ENCODE results near the gene GPR31. TPM values are rescaled to one million over a fixed set of nuclear protein-coding genes. Genes with fewer than 3 reads are reported as not detected.
"Not testable (repeated sequence)": the region's sequence is repeated elsewhere in the genome, so short reads cannot be mapped to it uniquely, and the experiment has no call there.

Gene GPR31
- total and polyA plus RNA-seq, 2 donors (not counting 1 experiment from before 2014, with no cell fraction given), result not detected

DNA sequence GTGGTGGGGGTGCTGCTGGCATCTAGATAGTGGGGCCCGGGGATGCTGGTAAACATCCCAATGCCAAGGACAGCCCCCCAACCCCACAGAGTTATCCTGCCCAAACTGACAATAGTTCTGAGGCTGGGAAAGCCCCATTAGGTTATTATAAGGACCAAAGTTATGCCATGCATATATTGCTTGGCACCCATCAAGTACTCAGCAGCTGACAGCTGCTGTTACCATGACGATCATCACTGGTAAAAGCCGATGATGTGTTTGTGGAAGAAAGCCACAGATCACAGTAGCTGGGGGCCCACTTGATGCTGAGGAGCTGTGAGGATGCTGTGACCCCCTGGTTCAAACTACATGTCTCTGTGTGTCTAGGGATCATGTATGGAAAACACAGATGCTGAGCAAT is 27.3 kb upstream of the GPR31 start:
- H3K9ac ChIP-seq (ENCODE audit: insufficient read depth, low read length); H3K9me3 ChIP-seq (ENCODE audit: control insufficient read depth, insufficient read depth, low read depth, low read length): not testable (repeated sequence)

DNA sequence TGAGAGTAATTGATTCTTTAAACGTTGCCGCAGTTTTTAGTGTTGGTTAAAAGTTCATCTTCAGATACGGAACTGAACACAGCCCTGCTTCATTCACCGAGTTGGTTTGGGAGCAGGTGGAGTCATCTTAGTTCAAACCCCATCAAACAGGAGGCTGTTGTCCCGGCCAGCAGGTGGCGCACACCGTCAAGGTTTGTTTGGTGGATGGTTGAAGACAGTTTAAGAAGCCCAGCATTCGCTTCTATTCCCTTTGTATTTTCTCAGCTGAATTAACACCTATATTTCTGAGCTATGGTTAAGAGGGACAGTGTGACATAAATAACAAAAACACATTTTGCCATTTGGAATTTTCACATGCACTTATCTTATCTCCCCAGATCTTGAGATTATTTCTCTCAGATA is 25.1 kb upstream of the GPR31 start:
- not testable (repeated sequence) for H3K27me3 ChIP-seq (ENCODE audit: control insufficient read depth, insufficient read depth, low read length); H3K4me2 ChIP-seq (ENCODE audit: extremely low read depth, insufficient read depth, low read length); H4K20me1 ChIP-seq (ENCODE audit: control insufficient read depth, extremely low read depth, insufficient read depth, low read length); H3K4me3 ChIP-seq (replicated peaks in 1 of 4; ENCODE audit: control extremely low read depth in 1 of 4, insufficient read depth in 1 of 4, low read depth in 3 of 4, low read length in 4 of 4); H3K9me3 ChIP-seq (ENCODE audit: control insufficient read depth, insufficient read depth, low read depth, low read length); H3K36me3 ChIP-seq (ENCODE audit: control insufficient read depth, insufficient read depth, low read length); H3K9ac ChIP-seq (ENCODE audit: insufficient read depth, low read length); H2AFZ ChIP-seq (ENCODE audit: low read length); H3K27ac ChIP-seq (ENCODE audit: insufficient read depth, low read length); H3K79me2 ChIP-seq (ENCODE audit: control insufficient read depth, insufficient read depth, low read length); H3K4me1 ChIP-seq (ENCODE audit: control insufficient read depth, extremely low read depth, insufficient read depth, low read length); DNase-seq (ENCODE audit: low read depth in 2 of 2)

More for the DNA sequence above, 27.3 kb upstream of the GPR31 start:
- H3K27me3 ChIP-seq (ENCODE audit: control insufficient read depth, insufficient read depth, low read length); H3K4me1 ChIP-seq (ENCODE audit: control insufficient read depth, extremely low read depth, insufficient read depth, low read length); H3K4me3 ChIP-seq (replicated peaks in 1 of 4; ENCODE audit: control extremely low read depth in 1 of 4, insufficient read depth in 1 of 4, low read depth in 3 of 4, low read length in 4 of 4); H3K27ac ChIP-seq (ENCODE audit: insufficient read depth, low read length); H4K20me1 ChIP-seq (ENCODE audit: control insufficient read depth, extremely low read depth, insufficient read depth, low read length); H2AFZ ChIP-seq (ENCODE audit: low read length); H3K4me2 ChIP-seq (ENCODE audit: extremely low read depth, insufficient read depth, low read length); DNase-seq (ENCODE audit: low read depth in 2 of 2); H3K36me3 ChIP-seq (ENCODE audit: control insufficient read depth, insufficient read depth, low read length); H3K79me2 ChIP-seq (ENCODE audit: control insufficient read depth, insufficient read depth, low read length): not testable (repeated sequence)

DNA sequence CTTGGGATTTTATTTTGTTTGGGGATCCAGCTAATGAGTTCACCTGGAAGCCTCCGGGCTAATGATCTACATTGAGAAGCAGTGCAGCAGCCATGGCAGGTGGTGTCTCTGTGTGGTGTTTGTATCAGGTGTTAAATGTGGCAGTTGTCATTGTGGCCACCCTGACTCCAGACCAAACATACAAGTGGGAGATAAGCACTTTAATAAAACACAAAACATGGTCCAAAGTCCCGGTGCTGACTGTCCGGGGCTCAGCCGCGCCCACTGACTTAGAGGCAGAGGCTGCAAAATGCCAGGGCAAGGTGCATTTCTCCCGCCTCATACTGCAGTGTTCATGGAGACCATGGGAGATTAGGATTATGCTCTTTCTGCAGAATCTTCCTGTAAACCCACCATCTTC is 23.6 kb upstream of the GPR31 start:
- not testable (repeated sequence) for H3K36me3 ChIP-seq (ENCODE audit: control insufficient read depth, insufficient read depth, low read length); H3K4me3 ChIP-seq (replicated peaks in 1 of 4; ENCODE audit: control extremely low read depth in 1 of 4, insufficient read depth in 1 of 4, low read depth in 3 of 4, low read length in 4 of 4)

DNA sequence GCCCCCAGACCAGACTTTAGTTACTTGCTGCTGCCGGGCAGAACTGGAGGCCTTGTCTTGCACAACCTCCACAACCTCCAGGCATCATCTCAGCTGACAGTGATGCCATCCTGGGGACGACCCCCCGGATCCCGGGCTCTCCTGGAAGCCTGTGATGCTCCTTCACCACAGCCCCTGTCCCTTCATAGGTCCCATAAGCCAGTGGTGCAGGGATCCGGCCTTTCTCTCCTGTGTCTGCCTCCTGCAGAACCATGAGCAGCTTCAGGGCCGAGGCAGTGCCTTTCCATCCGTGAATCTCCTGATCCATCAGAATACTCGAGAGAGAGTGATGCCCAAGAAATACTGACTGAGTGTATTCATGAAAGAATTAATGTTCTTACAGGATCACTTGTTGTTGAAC is 22.3 kb upstream of the GPR31 start:
- not testable (repeated sequence) for H3K9ac ChIP-seq (ENCODE audit: insufficient read depth, low read length); H3K4me3 ChIP-seq (replicated peaks in 1 of 4; ENCODE audit: control extremely low read depth in 1 of 4, insufficient read depth in 1 of 4, low read depth in 3 of 4, low read length in 4 of 4); H3K4me2 ChIP-seq (ENCODE audit: extremely low read depth, insufficient read depth, low read length); H4K20me1 ChIP-seq (ENCODE audit: control insufficient read depth, extremely low read depth, insufficient read depth, low read length); H3K79me2 ChIP-seq (ENCODE audit: control insufficient read depth, insufficient read depth, low read length); H3K27me3 ChIP-seq (ENCODE audit: control insufficient read depth, insufficient read depth, low read length); H3K9me3 ChIP-seq (ENCODE audit: control insufficient read depth, insufficient read depth, low read depth, low read length); H3K36me3 ChIP-seq (ENCODE audit: control insufficient read depth, insufficient read depth, low read length); DNase-seq (ENCODE audit: low read depth in 2 of 2); H2AFZ ChIP-seq (ENCODE audit: low read length); H3K4me1 ChIP-seq (ENCODE audit: control insufficient read depth, extremely low read depth, insufficient read depth, low read length); H3K27ac ChIP-seq (ENCODE audit: insufficient read depth, low read length)

More for the DNA sequence above, 23.6 kb upstream of the GPR31 start:
- H3K27ac ChIP-seq (ENCODE audit: insufficient read depth, low read length); H4K20me1 ChIP-seq (ENCODE audit: control insufficient read depth, extremely low read depth, insufficient read depth, low read length); DNase-seq (ENCODE audit: low read depth in 2 of 2); H3K27me3 ChIP-seq (ENCODE audit: control insufficient read depth, insufficient read depth, low read length); H3K9me3 ChIP-seq (ENCODE audit: control insufficient read depth, insufficient read depth, low read depth, low read length); H3K79me2 ChIP-seq (ENCODE audit: control insufficient read depth, insufficient read depth, low read length); H3K4me2 ChIP-seq (ENCODE audit: extremely low read depth, insufficient read depth, low read length); H3K9ac ChIP-seq (ENCODE audit: insufficient read depth, low read length); H2AFZ ChIP-seq (ENCODE audit: low read length); H3K4me1 ChIP-seq (ENCODE audit: control insufficient read depth, extremely low read depth, insufficient read depth, low read length): not testable (repeated sequence)

DNA sequence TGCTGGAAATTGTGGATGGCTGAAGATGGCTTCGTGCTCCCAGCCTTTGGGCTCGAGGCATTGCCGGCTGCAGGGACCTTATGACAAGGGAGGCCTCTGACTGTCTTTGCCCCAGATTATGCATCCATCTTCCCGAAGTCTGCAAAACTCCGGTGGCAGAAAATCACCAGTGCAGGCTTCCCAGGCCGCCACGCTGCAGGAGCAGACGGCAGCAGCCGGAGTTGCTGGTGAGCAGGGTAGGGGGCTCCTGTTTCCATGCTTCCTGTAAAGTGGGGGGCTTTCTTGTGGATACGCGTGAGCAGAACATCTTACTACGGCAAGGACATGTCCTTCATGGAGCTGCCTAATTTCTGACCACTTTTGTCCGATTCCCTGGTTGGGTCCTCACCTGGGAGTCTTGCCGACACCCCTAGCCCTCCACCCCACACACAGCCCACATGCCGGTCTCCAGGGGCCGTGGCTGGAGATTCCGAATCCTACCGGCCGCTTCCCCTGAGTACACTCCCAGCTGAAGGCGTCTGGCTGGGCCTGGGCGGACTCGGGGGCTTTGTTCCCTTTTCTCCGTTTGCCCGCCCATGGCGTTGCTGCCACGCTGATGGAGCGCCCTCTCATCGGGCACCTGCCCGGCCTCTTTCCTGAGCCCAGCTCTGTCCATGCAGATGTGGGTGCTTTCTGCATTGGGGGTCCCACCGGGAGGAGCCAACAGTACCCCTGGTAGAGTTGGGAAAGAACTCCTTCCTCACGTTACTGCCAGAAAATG is 21.3 kb upstream of the GPR31 start:
- not testable (repeated sequence) for H3K27me3 ChIP-seq (ENCODE audit: control insufficient read depth, insufficient read depth, low read length); H3K9ac ChIP-seq (ENCODE audit: insufficient read depth, low read length); H3K4me3 ChIP-seq (replicated peaks in 1 of 4; ENCODE audit: control extremely low read depth in 1 of 4, insufficient read depth in 1 of 4, low read depth in 3 of 4, low read length in 4 of 4); H3K4me2 ChIP-seq (ENCODE audit: extremely low read depth, insufficient read depth, low read length); H3K36me3 ChIP-seq (ENCODE audit: control insufficient read depth, insufficient read depth, low read length); H3K79me2 ChIP-seq (ENCODE audit: control insufficient read depth, insufficient read depth, low read length); H4K20me1 ChIP-seq (ENCODE audit: control insufficient read depth, extremely low read depth, insufficient read depth, low read length); H3K27ac ChIP-seq (ENCODE audit: insufficient read depth, low read length); H3K9me3 ChIP-seq (ENCODE audit: control insufficient read depth, insufficient read depth, low read depth, low read length); DNase-seq (ENCODE audit: low read depth in 2 of 2); H2AFZ ChIP-seq (ENCODE audit: low read length); H3K4me1 ChIP-seq (ENCODE audit: control insufficient read depth, extremely low read depth, insufficient read depth, low read length)

DNA sequence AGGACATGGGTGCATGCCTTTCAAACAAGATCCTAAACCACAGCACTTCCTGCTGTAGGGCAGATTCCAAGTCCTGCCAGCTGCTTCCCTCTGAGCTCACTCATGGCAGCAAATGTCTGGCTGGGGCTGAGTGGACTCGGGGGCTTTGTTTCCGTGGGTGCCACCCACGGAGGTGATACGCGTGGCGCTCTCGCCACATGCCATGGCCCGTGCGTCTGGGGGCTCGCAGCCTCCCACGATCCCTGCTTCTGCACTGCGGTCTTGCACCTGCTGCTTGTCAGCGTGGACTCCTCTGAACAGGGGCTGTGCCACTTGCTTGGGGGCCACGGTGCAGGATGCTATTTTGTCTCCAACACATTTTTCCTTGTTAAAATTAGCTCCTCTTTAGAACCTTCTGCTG is 19.5 kb upstream of the GPR31 start:
- H3K36me3 ChIP-seq (ENCODE audit: control insufficient read depth, insufficient read depth, low read length); H3K79me2 ChIP-seq (ENCODE audit: control insufficient read depth, insufficient read depth, low read length); DNase-seq (ENCODE audit: low read depth in 2 of 2); H3K27ac ChIP-seq (ENCODE audit: insufficient read depth, low read length); H3K9ac ChIP-seq (ENCODE audit: insufficient read depth, low read length); H2AFZ ChIP-seq (ENCODE audit: low read length); H3K4me2 ChIP-seq (ENCODE audit: extremely low read depth, insufficient read depth, low read length); H3K4me1 ChIP-seq (ENCODE audit: control insufficient read depth, extremely low read depth, insufficient read depth, low read length); H4K20me1 ChIP-seq (ENCODE audit: control insufficient read depth, extremely low read depth, insufficient read depth, low read length); H3K9me3 ChIP-seq (ENCODE audit: control insufficient read depth, insufficient read depth, low read depth, low read length); H3K4me3 ChIP-seq (replicated peaks in 1 of 4; ENCODE audit: control extremely low read depth in 1 of 4, insufficient read depth in 1 of 4, low read depth in 3 of 4, low read length in 4 of 4); H3K27me3 ChIP-seq (ENCODE audit: control insufficient read depth, insufficient read depth, low read length): not testable (repeated sequence)

DNA sequence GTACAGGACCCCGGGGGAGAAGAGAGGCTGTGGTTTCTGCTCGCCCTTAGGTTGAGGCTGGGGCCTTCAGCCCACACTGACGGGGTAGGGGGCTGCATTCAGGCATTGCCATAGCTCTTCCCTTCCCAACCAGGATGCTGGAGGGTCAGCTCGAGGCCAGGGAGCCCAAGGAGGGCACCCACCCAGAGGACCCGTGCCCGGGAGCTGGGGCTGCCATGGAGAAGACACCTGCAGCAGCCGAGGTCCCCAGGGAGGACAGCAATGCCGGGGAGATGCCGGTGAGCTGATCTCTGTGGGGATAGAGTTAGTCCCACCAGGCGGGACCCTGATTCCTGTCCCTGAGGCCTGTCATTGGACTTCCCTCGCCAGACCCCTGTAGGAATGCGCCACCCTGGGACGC is 14.2 kb upstream of the GPR31 start:
- DNase-seq (ENCODE audit: low read depth in 2 of 2); H3K9me3 ChIP-seq (ENCODE audit: control insufficient read depth, insufficient read depth, low read depth, low read length); H3K4me2 ChIP-seq (ENCODE audit: extremely low read depth, insufficient read depth, low read length); H3K9ac ChIP-seq (ENCODE audit: insufficient read depth, low read length); H4K20me1 ChIP-seq (ENCODE audit: control insufficient read depth, extremely low read depth, insufficient read depth, low read length); H3K36me3 ChIP-seq (ENCODE audit: control insufficient read depth, insufficient read depth, low read length); H3K4me3 ChIP-seq (replicated peaks in 1 of 4; ENCODE audit: control extremely low read depth in 1 of 4, insufficient read depth in 1 of 4, low read depth in 3 of 4, low read length in 4 of 4); H2AFZ ChIP-seq (ENCODE audit: low read length); H3K79me2 ChIP-seq (ENCODE audit: control insufficient read depth, insufficient read depth, low read length); H3K27me3 ChIP-seq (ENCODE audit: control insufficient read depth, insufficient read depth, low read length); H3K27ac ChIP-seq (ENCODE audit: insufficient read depth, low read length); H3K4me1 ChIP-seq (ENCODE audit: control insufficient read depth, extremely low read depth, insufficient read depth, low read length): not testable (repeated sequence)

Measured in fibroblast of lung (primary cell).